CD4-positive, alpha-beta T cell treated with Interleukin-2 at 100 ng/mL for 4 hours (primary cell): ENCODE measurements around the gene SMAD2.
"Not testable (repeated sequence)": the region's sequence is repeated elsewhere in the genome, so short reads cannot be mapped to it uniquely, and the experiment has no call there.

Source experiments
- DNase-seq: peaks from one replicate; pipeline ENCODE4 v3.0.0-alpha.2; 2020; ENCODE audit warnings: low spot score

Gene SMAD2

GRCh38 chr18:47930199-47930930 lies at the start of gene SMAD2:
Gene SMAD2, minus strand, starts transcription at chr18:47930659. Its CDS starts 33,903 bp downstream, at chr18:47896756.
- peak; percentile 75 for DNase-seq

DNA sequence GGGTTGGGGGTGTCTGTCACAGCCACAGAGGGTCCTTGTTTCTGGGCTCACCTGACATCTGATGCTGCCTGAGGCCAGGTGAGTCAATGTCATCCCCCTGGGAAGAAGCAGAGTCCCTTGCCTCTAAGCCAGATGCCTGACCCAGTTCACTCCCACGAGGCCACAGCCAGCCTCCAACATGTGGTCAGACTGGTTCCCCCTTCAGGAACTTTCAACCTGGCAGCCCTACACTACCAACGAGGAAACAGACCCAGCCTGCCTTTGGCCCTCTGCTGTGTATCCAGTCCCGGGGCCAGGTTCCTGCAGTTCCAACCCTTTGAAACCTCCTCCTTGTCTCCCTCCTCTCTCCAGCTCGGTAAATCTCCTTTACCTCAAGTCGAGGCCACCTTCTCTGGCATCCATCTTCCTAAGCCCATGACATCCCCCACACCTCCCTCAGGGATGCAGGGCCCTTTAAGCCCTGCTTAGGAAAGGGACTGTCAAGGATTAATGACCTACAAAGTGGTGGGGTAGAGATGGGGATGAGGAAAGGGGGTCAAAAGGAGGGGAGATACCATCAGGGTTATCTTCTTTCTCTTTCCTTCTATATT lies 49.2 kb upstream of the SMAD2 start:
- no peak for DNase-seq

DNA sequence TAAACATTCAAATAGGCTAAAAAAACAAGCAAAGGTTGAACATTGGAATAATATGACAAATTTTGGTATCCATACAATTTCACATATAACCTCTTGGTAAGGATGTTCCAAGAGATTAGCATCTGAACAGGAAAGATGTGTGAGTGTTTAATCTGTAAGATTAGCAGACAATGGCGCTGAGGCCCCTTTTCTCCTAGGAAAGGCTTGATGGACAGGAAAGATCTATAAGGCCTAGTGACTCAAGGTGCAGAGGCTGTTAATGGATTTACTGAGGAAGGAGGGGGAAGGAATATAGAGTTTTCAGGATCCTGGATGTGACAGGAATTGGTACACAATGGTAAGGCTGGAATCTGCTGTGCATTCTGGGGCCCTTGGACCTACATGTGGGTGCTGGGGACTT lies 48.1 kb upstream of the SMAD2 start:
- DNase-seq, result no peak

- no peak for DNase-seq
Measured at GRCh38 chr18:47978141-47978540, 47.7 kb upstream of the SMAD2 start.

GRCh38 chr18:47975701-47976100 lies 45.2 kb upstream of the SMAD2 start:
- no peak for DNase-seq

GRCh38 chr18:47975105-47975504 lies 44.6 kb upstream of the SMAD2 start:
- no peak for DNase-seq

GRCh38 chr18:47970664-47971531 lies 40.4 kb upstream of the SMAD2 start:
- no peak for DNase-seq

DNA sequence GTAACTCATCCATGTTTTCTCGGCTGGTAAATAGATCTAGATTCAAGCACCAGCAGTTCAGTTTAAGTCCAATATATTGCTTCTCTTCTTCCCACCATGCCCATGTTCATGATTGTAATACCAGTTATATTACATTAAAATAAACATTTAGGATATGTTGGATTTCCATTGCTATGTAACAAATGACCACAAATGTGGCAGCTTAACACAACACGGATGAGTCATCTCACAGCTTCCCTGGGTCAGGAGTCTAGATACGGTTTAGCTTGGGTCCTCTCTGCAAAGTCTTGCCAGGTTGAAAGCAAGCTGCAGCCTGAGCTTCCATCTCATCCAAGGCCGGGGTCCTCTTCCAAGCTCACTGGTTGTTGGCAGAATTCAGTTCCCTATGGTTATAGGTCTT lies 39.4 kb upstream of the SMAD2 start:
- DNase-seq, result no peak

DNA sequence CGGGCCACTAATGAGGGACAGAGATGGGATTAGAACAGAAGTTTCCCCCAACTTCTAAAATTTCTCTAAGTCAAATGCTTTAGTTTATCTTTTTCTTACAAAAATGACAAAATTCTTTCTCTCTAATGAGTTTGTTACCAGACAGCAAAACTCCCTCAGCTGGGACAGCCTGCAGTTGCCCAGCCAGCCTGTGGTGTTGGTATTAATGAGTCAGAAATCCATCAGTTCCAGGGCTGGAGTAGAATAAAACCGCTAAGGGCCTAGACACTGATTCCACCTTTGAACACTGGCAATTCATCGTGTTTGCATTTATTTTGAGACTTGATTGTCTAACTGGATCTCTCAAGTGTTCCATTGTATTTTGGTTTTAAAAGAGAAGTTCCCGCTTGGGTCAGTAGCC lies 38.3 kb upstream of the SMAD2 start:
- no peak for DNase-seq

- DNase-seq, result no peak
Measured at GRCh38 chr18:47968006-47968676, 37.7 kb upstream of the SMAD2 start.

DNA sequence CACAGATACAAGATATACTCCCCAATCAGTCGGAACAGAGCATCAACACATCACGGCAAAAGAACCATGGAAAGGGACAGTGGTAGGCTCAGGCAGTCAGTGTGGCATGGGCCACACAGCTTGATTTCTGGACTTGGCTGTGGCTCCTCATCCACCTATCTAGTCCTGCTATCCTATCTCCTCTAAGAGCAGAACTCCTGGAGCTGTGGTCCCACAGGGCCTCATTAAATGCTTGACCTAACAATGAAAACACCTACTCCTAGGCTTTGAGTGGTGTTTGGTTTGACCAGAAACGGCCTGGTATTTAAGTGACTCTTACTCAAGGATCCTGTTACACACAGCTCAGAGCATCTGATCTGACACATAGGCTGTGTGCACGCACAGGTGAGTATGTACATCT lies 33.6 kb upstream of the SMAD2 start:
- DNase-seq, result no peak

DNA sequence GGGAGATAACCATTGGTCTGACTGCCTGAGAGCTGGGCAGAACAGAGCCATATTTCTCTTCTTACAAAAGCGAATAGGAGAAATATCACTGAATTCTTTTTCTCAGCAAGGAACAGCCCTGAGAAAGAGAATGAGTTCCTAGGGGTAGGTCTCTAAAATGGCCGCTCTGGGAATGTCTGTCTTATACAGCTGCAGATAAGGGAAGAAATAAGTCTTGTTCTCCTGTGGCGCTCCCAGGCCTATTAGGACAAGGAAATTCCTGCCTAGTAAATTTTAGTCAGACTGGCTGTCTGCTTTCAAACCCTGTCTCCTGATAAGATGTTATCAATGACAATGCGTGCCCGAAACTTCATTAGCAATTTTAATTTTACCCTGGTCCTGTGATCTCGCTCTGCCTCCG lies 30.5 kb upstream of the SMAD2 start:
- not testable (repeated sequence) for DNase-seq

DNA sequence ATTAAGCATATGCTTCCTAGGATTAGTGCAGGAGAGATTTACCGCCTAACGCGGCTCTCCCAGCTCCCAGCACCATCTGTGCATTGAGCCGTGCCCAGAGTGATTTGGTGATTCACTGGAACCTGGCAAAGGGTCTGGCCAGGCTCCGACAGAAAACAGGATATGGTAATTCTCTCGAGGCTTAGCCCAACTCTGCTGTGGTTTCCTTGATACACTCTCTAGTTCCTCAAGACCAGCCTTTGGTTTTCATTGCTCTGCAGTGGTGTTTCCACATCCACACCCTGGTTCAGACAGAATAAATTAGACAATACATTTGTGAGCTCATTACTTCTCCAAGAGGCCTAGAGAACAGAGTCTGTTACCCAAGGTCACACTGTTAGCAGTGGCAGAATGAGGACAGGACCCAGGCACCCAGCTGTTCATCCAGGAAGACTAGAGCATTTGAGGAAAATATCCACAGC lies 23.0 kb upstream of the SMAD2 start:
- DNase-seq, result peak; percentile 31

DNA sequence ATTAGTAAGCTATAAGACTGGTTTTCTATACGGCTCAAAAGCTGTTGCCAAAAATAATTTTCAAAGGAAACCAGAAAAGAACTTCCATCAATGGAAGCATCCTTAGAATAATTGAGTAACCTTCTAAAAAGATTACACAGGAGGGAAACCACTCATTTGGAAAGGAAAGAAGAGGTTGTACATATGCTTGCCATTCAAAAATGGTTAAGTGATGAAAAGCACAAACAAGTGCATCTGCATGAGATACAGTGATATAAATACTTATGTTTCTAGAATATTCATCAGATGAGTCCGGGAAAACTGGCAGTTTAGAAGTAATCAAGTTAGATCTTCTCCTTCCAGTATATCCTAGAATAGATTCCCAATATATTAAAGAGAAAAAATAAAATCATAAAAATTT lies 20.1 kb upstream of the SMAD2 start:
- no peak for DNase-seq

DNA sequence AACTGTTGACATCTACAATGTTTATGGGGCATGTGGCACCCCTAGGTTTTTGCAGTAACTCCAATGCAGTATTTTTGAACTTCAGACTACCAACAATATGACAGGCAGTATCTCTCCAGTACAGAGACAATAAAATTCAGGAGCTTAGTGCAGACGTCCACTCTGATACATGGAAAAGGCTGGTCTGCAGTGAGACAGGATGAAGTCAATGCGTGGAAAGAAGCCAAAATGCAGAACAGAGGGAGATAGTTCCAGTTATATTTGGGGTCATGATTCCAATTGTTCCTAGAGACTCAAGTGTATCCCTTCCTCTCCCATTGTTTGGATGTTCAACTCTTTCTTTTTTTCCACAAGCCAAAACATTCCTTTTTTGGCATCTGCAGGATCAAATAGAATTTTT lies 18.7 kb upstream of the SMAD2 start:
- DNase-seq, result no peak

GRCh38 chr18:47946889-47947288 lies 16.4 kb upstream of the SMAD2 start:
- no peak for DNase-seq

DNA sequence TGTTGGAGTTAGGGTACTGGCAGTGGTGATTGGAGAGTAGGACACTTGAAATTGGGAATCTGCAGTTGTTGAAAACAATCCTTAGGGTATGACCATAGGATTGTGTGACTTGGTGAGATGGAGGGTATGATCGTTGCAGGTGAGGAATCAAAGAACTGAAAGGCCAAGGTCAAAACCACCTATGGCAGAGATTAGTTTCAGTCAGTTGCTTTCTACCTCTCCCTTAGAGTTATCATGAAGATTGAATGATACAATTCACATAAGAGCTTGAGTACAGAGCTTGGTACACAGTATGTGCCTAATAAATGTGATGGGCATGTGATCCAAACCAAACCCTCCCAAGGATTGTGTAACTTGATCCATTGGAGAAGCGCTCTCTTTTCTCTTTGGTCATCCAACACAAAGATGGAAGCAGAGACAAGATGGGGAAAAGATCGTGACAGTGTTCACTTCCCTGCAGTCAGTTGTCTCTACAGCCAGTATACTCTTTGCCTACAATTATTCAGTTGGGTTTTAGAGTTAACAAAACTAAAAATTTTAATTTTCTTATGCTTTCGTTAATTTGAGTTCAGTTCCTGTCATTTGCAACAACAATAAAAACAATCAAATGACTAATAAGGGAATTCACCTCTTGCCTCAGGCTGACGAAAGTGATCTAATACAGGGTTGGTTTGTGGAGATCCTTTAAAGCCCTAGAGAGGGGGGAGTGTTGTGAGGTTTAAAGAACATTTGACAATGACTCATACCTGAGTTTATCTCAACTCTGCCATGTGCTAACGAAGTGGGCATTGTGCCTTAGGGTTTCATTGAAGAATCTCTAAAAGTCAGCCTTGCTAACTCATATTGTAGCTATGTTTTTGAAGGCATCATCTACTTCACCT lies 14.8 kb upstream of the SMAD2 start:
- peak; percentile 24 for DNase-seq

DNA sequence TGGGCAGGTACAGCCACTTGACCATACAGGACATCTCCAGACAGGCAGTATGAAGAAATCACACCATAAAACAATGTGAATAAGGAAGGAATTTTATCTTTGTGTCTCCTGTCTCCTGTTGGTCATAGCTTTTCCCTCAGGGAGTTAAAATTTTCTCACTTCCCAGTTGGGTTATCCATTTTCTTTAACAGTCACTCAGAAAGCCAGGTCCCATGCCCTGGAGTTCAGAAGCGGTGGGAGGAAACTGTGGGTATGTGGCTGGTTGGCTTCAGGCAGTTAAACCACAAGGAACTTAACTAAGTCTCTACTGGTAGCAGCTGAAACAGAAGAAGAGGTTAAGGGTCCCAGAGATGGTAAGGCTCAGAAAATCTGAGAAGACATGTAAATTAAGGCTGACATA lies 6.5 kb upstream of the SMAD2 start:
- DNase-seq, result no peak

GRCh38 chr18:47935321-47936055 lies 5.0 kb upstream of the SMAD2 start:
- no peak for DNase-seq

GRCh38 chr18:47932603-47933002 lies 2.1 kb upstream of the SMAD2 start:
- no peak for DNase-seq

DNA sequence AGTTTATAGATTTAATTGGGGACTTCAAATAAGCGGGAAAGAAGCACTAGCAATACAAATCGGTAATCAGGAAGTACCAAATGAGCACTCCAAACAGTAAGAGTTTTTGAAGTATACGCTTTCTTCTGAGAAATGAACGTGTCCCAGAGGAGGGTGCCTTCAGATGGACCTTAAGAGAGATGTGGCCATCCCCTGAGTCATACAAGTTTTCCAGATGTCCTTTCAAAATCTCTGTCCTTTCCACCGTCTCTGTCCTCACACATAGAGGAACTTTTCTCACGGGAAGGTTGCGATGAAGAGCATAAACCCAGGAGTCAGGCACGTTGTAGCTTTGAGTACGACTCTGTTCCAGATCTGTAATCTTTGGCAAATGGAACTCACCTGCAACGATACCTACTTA lies 1.7 kb upstream of the SMAD2 start:
- DNase-seq, result no peak
